Glomerular visceral epithelial cell (primary cell): ENCODE measurements around the gene CLIC3.

Experiments used
- DNase-seq: peaks from one replicate; pipeline ENCODE4 v3.0.0-alpha.2; 2016; ENCODE audit errors: extremely low spot score

The CLIC3 gene

DNA sequence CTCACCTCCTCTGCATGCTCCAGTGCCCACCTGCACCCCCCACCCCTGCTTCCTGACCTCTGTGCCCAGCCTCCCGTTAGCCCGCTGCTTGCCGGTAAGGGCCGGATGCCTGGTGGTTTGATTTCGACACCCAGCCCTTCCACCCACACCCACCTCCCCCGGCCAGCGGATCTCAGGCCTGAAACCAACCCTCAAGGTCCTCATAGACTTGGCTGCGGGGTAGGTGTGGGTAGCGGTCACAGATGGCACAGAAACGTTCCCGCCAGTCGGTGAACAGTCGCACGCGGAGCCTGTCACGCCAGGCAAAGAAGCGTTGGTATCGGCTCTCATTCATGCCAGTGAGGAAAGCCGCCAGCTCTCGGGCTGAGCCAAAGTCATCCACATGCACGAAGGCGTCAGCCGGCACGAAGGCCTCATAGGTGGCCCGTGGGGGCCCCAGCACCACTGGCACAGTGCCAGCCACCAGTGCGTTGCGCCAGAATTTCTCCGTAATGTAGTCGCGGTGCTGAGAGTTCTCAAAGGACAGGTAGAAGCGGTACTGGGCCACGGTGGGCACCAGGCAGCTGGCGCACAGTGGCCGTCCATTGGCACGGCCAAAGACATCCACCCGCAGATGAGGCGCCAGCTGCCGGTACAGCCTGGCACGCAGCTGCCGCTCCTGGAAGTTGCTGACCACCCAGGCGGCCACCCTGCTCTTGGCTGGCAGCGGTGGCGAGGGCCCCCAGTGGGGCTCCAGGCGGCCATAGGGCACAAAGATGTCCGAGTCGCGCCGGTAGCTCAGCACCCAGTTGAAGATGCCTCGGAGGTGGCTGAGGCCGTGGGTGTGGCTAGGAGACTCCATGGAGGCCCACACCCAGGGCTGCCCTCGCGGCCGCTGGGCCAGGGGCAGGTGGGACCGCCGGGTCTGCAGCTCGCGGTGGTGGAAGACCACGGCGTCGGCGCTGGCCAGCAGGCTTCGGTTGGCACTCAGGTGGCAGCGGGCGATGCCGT is 34.5 kb upstream of the CLIC3 start:
- no peak for DNase-seq

DNA sequence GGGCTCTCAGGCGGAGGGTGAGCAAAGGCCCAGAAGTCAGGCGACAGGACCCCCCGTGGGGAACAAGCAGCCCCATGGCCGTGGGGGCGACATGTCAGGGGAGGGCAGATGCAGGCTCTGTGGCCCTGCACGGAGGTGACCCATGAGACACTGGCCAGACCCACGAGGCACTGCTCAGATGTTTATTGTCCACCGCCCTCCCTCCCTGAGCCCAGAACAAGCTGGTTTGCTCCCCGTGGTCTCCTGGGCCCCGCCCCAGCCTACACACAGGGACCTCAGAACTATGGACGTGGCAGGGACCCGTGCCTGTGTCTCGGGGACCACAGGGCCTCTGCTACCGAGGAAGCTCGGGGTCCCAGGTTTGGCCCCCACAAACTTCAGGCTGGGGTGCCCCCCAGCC is 33.6 kb upstream of the CLIC3 start:
- DNase-seq, result no peak

DNA sequence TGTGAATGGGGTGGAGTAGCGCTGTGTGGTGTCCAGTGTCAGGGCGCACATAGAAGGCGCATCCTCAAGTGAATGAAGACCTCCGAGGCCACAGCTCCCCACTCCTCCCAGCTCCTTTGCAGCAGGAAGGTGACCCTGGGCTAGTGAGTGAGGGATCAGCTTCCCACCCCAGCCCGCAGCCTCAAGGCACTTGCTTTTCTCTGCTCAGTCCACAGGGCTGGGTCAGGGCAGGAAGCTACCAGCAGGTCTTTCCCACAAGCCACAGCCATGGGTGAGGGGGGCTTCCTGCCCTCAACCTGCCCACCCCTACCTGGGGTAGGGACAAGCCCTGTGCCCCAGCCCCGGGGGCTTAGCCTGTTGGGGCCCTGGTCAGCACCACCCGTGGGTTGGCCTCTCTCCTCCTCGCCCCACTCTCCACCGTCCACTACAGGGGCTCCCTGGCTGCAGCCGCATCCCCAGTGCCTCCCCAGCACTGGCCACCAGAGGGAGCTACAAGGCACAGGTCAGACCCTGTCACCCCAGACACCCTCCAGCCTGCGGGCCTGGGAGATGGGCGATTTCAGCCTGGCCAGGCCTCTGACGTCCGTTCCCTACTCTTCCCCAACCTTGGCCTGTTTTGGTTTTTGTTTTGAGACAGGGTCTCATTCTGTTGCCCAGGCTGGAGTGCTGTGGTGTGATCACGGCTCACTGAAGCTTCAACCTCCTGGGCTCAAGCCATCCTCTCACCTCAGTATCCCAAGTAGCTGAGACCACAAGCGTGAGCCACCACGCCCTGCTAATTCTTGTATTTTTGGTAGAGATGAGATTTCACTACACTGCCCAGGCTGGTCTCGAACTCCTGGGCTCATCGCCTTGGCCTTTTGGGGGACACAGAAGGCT is 32.9 kb upstream of the CLIC3 start:
- DNase-seq, result peak; percentile 75

DNA sequence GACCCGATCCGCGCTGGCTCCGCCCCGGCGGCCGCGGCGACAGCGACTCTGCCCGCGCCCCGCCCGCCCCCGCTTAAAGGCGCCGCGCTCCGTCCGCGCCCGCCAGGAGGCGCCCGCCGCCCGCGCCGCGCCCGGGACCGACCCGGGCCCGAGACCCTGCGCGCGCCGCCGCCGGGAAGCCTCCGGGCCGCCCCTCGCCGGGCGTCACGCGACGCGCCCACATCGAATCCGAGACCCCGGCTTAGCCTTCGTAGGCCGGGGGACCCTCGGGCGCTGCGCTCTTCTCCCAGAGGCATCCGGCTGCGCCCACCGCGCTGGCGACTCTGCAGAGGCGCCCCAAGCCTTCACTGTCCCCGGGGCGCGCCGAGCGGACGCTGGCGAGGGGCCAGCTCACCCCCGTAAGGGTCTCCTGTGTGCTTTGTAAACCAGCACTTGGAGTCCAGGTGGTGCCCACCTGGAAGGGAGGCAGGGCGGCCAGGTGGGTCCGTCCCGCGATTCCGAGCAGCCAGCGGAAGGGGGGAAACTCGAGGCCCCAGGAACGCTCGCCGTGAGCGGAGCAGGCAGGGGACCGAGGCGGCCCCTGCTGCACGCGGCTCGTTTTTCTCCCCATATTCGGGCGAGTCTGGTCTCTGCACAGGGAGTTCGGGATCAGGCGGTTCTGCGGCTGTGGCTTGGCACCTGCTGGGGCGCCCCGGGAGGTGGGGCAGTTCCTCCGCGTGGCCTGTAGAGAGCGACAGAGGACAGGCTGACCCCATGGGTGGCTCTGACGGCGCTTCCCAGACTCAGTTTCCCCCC is 32.1 kb upstream of the CLIC3 start:
- peak; percentile 58 for DNase-seq

DNA sequence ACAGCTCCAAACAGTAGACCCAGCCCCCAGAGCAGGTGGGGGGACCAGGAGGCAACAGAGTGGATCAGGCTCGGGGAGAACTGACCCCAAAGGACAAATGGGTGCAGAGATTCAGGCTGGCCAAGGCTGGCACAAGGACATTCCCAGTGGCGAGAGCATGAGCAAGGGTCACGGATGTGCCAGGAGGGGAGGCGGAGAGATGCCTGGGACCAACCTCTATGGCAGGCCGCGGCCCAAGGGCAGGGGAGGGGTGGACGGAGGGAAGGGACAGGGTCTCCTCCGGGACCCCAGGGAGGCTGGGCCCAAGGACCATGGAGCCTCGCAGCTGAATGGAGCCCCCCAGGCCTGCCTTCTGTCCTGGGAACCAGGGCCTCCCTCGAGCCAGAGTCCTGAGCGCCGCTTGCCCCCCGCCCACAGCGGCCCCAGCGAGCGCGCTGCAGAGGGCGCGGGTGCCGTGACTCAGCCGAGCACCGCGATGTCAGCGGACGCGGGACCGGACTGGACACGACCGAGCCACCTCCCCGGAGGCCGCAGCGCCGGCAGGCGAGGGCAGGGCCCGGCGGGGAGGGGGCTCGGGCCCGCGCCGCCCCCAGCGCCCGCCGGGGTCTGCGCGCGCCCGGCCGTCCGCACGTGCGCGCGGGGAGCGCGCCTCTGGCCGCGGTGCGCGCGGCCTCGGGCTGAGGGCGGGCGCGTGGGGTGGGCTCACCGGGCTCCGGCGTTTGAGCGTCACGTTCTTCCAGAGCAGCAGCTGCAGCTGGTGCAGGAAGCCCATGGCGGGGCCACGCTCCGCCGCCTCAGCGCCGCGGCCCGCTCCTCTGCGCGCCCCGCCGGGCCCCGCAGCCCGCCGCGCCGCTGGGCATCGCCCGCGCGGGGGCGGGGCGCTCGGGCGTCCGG is 31.2 kb upstream of the CLIC3 start, which contains the start of gene ABCA2:
Gene ABCA2, minus strand, starts transcription at position 869 of the 894 bp plus-strand sequence. Its CDS starts 97 bp downstream, at position 772.
- no peak for DNase-seq

DNA sequence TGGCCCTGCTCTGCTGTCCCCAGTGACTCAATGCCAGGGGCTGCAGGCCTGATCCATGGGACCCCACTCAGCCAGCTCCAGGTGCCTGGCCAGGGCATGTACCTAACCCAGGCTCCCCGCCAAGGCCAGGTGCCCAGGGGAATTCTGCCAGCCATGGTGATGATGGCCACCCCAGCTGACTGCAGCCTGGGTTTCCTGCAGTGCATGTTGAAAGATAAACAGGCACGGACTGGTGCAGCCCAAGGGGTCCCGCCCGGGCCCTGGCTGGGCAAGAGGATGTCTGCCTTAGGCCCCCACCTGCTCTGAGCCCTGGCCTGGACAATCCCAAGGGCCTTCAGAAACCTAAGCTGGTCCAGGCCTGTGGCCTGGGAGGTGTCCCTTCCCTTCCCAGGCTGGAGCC is 30.5 kb upstream of the CLIC3 start:
- DNase-seq, result no peak

DNA sequence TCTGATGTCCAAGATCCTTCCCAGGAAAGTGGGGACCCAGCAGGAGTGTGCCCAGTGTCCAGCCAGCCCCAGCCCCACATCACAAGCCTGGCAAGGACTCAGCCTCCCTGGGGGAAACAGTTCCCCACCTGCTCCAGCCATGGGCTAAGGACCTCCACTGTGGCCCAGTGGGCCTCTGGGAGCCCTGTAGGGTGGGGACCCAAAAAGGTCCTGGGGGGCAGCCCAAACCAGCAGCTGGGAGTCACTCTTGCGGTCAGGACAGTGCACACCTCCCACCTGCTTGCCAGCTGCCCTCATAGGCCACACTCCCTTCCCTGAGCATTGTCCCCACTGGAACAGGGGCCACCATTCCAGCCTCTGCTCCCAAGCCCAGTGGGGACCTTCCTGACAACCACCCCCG is 30.0 kb upstream of the CLIC3 start:
- no peak for DNase-seq

DNA sequence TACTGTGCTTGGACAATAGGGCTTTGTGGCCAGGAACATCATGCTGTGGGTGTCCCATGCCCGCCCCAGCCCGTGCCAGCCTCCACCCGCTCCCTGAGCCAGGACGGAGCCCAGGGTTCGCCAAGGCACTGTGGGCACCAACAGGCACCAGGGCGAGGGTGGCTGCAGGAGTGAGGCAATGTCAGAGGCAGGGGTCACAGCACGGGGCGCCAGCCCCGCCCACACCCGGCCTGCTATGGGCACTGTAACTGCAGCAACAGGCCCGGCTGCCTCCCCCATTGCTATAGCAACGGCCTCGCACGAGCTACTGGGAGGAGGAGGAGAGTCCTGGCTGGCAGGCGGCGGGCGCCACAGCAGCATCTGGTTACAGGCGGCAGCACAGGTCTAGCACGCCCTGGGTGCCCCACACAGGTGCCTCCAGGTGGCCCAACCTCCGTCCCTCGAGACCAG is 29.2 kb upstream of the CLIC3 start:
- no peak for DNase-seq

DNA sequence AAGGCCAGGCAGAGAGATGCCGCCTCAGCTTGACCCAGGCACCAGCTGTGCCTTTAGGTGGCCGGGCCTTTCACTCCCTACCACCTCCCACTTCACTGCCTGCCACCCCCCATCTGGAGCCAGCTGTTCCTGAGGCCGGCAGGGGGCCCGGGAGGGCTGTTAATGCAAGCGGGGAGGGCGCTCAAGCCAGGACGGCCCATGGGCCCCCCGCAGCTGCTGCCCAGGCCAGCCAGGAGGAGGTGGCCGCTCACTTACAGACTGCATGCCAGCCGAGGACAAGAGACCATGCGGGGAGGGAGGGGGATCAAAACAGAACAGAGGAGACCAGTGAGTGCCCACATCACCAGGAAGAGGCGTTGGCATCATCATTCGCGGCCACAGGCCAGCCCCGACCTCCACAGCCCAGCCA is 27.2 kb upstream of the CLIC3 start:
- DNase-seq, result no peak

DNA sequence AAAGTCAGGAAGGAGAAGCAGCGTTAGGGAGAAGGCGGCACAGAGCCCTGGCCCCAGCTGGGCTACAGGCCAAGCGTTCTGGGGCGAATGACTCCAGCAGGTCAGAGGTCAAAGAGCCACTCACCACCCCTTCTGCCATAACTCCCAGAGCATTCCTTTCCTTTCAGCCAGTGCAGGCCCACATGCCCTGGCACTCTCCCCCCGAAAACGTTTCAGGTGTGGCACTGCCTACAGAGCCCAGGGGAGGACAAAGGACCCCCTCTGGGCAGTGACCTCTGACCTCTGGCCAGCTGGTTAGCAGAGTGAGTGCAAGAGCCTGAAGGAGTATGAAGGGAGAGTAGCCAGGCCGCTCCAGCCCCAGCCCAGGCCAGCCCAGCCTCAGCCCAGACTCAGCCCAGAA is 26.8 kb upstream of the CLIC3 start:
- DNase-seq, result no peak

DNA sequence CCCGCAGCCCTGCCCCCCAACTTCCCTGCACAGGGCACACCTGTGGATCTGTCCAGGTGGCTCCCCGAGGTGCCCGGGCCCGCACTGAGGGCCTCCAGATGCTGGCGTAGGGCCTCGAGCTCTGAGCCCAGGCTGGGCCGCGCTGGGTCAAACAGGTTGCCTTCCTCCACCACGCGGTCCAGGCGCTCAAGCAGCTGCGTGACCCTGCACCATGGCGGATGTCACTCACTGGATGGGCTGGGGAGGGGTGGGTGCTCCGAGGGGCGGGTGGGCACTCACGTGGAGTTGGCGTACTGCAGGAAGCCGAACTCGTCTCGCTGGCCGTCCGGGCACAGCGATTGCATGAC is 26.3 kb upstream of the CLIC3 start:
- DNase-seq, result no peak

DNA sequence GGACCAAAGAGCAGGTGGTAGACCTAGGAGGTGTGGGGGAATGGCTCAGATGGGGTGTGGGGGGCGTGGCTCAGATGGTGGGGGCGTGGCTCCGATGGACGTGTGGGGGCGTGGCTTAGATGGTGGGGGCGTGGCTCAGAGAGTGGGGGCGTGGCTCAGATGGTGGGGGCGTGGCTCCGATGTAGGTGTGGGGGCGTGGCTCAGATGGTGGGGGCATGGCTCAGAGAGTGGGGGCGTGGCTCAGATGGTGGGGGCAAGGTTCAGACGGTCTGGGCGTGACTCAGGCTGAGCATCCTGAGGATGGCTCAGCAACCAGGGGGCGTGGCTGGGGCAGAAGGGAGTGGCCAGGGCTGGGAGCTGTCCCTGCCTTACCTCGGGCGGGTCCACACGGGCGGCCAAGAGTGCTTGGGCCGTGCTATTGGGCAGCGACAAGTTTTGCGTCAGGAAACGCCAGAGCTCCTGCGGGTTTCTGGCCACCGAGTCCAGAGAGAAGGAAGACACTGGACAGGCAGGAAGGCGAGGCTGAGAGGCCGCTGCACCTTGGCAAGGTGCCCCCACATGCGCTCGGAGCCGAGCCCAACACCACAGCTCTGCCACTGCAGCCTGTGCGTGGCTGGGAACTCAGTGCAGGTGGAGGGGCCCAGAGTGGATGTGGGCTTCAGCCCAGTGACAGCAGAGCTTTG is 25.8 kb upstream of the CLIC3 start:
- peak; percentile 71 for DNase-seq

DNA sequence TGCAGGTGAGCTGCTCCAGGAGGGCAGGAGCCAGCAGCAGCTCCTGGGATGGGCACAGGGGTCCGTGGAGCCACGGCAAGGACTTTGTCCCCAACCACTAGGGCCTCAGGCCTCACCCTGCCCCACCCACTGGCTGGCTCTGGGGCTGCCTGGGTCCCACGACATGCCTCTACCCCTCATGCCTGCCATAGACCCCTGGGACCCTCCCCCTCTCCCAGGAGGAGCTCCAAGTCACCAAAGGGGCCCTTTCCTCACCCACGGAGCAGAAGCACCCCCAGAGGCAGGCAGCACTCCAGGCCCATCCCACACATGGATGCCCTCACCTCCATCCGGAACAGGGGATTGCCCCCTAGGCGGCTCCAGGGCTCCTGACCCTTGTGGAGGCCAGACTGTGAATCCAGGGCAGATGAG is 25.2 kb upstream of the CLIC3 start:
- no peak for DNase-seq

DNA sequence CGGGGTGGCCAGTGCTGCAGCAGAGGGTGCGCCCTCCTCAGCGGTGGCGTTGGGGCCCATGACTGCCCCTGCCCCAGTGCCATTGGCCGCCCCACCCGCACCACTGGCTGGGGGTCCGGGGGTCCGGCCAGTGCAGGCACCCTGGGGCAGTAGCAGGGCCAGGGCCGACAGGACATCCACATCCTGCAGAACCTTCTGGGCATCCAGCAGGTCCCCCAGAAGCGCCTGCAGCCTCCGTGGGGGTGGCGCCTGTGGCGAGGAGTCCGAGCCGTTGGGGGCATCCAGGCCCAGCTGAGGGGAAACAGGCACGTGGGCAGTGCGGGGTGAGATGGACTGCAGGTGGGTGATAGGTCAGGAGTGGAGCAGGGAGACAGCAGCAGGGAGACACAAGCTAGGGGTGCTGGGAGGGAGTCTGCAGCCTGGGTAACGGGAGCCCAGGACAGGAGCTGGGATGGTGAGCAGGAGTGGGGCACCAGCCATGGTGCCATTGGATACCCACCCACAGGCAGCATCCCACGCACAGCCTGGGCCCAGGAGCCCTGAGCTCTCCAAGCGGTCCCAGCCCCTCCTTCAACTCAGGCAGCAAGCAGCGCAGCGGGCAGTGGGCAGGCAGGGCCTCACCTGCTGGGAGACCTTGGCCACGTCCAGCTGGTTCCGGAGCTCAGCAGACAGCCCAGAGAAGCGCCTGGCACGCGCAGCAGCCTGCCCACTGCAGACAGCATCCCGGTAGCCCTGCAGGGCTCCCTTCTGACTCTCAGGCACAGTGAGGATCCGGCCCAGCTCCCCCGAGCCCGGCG is 24.6 kb upstream of the CLIC3 start:
- DNase-seq, result no peak

DNA sequence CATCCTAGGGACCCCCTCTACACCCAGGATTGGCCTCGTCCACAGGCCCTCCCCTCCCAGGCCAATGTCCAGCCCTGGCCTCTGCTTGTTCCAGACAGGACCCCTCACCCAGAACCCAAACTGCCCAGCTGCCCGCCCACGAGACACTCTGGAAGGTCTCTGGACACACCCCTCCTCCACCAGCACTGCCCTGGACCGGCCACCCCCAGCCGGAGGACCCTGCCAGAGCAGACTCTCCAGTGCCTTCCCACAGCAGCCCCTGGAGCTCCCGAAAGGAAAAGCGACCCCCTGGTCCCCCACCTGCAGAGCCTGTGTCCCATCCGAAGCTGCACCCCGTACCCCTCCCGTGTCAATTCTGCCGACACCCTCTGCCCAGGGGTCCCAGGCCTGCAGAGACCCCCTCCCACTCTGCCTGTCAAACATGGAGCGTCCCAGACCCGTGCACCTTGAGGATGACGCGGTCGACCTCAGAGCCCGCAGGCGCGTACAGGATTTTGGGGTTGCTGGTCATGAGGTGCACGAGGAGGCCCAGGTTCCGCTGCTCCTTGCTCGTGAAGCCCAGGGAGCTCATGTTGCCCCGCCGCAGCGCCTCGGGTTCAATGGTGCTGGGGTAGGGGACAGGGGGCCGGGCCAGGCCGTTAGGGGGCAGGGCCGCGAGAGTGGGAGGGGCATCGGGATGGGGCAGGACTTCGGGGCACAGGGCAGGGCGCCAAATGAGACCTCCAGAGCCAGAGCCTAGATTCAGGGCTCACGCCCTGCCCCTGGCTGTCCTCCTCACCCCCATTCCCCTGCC is 23.7 kb upstream of the CLIC3 start:
- DNase-seq, result no peak

DNA sequence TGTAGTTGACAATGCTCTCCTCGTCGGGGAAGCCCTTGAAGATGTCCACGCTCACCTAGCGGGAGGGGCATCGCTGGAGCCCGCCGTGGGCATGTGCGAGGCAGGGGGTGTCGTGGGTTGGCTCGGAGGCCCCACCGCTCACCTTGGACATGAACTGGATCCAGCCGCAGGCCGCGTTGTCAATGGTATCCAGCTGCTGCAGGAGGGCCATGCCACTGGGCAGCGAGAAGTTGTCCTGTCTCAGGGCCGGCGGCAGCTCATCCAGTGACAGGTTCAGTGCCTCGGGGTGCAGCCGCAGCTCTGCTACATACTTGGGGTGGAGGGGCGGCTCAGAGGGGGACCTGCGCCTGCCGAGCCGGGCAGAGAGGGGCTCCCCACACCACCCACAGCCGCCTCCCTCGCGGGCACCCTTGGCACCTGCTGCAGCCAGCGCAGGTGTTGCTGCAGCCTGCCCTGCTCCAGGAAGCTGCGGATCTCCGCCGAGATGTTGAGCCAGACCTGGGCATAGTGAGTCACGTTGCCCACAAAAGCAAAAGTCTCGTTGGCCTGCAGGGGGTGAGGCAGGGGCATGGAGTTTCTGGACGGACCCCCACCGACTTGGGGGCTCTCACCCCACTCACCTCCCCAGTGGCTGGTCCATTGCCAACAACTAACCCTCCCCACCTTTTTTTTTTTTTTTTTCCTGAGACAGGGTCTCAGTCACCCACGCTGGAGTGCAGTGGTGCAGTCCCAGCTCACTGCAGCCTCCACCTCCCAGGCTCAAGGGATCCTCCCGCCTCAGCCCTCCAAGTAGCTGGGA is 22.6 kb upstream of the CLIC3 start:
- no peak for DNase-seq

DNA sequence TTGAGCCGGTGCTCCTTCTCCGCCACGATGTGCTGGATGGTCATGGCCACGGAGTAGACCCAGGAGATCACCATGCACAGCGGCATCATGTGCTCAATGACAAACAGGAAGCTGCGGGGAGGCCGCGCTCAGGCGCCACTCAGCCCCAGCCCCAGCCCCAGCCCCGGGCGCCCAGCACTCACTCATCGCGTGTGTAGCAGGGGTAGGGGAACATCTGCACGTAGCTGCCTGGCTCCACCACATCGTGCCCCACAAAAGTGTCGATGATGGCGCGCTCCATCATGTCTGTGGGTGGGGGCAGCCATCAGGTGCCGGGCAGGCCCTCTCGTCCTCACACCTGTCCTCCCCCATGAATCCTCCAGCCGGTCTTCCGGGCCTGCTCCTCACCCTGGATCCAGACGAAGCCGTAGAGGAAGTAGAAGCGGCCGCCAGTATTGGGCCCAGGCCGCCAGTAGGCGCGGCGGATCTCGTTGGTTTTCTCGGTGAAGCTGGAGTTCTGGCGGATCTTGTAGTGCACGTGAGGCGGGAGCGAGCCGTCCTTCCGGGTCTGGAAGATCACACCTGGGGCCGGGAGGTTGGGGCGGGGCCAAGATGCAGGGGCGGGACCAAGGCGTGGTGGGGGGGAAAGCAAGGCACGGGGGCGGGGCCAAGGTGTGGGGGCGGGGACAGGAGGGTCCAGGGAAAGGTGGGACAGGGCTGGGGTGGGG is 21.6 kb upstream of the CLIC3 start:
- DNase-seq, result no peak
